C1 segment of cervical spinal cord (tissue), 14 donors: ENCODE results near the gene BMP7.

Source experiments
- DNase-seq, 14 donors: peaks; one replicate each; lab custom pipeline; 2025; lab: John Stamatoyannopoulos, UW

The BMP7 gene

DNA sequence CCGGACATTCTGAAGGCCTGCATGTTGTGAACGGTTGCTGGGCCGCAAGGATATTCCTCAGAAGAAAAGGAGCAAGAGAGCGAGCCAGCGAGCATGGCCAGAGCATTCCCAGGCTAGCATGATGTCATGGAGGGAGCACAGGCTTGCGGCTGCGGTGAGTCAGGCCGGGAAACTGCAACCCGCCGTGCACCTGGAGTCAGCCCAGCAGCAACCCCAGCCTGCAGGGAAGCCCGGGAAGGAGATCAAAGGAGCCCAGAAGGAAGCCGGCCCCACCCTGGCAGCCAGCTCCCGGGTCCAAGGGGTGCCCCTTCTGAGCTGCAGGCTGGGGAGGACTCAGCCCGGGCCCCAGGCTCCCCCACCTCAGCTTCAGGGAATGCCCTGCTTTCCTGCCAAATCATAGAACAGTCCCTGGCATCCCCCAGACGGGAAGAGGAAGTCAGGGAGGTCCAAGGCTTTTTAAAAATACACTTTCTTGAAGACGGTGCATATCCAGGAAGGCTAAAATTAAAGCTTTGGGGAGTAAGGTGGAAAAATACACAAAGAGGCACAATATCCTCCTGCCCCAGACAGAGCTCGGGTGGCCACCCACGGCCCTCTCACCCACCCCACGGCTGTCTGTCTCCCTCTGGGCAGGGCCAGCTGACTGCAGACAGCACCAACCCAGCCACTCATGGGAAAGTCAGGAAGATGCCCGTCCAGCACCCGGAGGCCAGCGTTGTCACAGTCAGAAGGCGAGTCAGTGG is 53.7 kb downstream of the BMP7 start:
- DNase-seq, result peak in 10 of 14 donors; percentile 8 to 80 (median 22)

DNA sequence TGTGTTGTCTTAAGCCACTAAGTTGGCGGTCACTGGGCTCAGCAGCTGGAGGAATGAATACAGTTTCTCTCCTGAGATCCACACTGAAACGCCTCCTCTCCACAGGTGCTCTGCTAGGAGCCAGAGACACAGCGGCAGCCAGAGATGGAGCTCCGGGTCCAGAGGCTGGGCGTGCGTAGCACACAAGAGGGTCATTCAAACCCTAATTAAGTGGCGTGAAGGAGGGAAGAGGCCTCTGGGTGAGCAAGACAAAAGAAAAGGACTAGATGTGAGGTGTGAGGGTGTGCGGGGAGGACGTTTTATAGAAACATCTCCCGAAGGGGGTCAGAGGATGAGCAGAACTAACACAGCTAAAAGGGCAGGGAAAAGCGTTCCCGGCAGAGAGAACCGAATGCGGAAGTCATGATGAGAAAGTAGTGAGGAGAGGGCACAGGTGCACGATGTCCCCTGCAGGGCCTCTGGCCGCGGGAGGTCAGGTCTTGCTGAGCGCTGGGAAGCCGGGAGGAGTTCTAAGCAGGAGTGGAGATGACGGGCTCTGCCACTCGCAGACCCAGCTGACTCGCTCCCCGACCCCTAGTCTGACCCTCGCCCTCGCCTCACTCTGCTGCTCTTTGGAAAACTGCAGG is 54.4 kb downstream of the BMP7 start:
- no peak for DNase-seq

DNA sequence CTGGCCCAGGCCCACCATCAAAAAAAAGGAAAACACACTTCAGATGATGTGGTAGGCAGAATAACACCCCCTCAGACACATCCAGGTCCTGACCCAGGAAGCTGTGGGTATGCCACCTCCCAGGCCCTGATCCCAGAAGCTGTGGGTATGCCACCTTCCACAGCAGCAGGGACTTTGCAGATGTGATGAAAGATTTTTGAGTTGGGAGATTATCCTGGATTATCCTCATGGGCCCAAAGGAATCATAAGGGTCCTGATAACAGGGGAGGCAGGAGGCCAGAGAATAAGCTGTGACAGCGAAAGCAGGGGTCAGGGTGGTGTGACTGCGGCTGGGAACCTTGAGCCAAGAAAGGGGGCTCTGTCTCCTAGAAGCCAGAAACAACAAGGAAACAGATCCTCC is 55.0 kb downstream of the BMP7 start:
- DNase-seq, result no peak

DNA sequence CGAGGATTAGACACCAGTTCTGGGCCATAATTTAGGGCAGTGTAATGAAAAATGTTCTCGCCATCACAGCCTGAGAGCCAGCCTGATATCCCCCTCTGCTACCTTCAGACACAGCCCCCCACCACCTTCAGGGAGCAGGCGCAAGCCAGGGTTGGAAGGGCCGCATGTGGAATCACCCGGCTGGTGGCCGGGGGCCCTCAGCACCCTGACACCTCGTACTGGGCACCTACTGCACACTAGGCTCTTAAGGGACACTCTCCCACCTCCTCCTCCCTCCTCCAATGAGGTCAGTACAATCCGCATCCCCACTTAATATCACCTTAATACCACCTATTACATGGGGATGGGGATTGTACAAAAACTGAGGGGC is 55.5 kb downstream of the BMP7 start:
- DNase-seq, result no peak

DNA sequence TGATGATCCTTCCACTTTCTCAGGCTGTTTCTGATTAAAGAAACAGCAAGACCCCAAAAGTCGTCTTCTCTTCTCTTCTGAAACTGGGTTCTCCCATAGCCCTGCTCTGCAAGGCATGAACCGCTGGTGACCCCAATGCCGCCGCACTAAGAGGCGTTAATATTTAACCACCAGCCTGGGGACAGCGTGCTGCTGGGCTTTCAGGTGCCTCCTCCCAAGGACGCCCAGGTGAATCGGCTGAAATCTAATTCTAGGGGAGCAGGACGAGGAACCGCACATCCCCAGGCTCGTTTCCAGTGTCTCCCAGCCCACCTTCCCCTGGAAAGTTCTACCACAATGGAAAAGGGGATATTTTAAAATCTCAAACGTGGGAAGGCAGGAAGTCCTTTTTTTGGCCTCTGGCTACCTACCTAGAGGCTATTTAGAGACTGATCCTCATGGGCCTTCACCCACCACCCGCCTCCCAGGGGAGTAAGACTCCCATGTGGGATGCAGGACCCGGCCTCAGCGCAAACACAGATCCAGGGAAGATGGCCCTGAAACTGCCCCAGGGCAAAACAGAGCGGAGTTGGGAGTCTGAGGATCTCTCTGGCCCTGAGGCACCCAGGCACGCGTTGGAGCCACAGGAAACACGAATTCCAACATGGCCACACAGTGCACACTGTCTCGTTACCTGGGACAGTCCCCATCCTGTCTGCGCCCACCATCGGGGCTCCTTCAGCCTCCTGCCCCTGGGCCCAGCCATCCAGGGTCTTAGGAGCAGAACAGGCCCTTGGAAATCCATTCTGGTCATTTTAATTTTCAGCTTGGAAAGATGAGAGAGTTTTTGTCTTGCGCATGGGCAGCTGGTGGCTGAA is 56.2 kb downstream of the BMP7 start:
- no peak for DNase-seq

DNA sequence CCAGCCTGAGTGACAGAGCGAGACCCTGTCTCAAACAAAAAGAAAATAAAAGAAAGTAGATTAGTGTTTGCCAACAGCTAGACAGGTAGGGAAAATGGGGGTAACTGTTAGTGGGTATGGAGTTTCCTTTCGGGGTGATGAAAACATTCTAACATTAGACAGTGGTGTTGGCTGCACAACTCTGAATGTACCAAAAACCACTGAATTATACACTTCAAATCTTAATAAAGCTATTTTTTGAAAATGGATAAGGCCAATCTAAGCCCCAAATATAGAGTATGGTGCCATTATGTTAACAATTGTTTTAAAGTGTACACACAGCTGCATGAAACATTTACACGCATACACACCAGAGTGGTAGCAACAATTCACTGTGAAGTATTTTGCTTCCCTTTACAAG is 57.0 kb downstream of the BMP7 start:
- no peak for DNase-seq

DNA sequence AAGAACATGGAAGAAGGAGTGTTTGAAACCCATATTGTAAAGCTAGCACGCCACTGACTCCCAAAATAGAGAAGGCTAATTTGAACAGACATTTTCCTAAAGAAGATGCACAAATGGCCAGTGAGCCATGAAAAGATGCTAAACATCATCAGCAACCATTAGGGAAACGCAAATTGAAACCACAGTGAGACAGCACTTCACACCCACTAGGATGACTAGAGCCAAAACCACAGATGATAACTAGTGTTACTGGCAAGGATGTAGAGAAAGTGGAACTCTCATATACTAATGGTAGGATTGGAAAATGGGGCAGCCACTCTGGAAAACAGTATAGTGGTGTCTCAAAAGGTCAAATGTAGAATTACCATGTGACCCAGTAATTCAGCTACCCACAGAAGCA is 58.2 kb downstream of the BMP7 start:
- DNase-seq, result no peak

DNA sequence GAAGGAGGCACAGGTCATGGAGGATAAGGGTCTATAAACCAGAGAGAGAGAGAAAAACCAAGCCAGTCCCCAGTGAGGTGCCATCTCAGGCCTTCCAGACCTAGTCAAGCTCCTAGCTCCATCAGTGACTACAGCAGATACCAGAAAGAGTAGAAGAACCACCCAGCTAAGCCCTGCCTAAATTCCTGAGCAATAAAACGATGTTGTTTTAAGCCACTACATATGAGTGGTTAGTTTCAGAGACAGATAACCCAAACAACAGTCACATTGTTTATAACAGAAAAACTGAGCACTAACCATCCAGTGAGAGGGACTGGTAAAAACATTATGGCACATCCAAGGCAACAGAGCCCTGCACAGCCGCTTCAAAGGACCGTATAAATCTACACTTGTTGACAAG is 59.2 kb downstream of the BMP7 start:
- DNase-seq, result no peak

DNA sequence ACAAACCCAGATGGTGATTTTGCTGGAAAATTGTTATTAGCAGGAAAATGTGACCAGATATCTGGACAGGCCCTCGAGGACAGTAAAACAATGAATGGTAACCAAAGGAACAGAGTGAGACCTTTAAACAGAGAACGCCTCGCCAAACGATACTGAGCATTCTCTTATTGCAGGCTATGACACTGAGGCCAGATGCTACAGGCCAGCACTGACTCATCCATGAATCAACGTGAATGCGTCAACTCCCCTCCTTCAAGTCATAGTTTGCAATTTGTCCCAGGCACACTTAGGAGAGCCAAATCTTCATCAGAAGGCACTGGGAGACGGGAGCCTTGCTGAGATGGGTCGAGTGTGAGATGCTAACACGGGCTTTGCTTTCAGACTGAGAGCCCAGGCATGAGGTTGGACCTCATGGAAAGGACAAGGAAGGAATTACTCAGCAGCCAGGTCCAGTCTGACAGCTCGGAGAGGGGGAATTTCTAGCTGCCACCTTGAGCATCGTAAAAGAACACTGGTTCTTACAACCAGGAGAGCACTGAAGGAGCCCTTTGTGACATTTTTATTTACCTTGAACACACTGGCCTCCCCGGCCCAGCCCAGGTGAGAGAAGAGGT is 60.7 kb downstream of the BMP7 start:
- DNase-seq, result no peak

DNA sequence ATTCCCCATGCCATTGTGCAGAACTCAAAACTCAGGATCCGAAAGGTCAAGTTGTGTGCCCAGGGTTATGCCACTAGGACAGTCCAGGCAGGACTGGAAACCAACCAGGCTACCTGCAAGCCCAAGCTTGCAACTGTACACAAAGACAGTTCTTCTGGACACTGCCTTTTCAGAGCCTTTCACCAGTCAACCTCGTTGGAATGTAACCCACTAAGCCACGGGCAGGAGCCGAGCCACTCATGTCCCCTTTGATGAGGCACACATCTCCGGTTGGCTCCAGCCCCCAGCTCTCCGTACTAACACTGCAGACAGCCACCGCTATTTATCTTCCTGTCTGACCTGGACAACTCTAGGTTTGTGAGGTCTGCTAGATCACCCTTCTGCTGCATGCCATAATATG is 62.5 kb downstream of the BMP7 start:
- DNase-seq, result no peak

DNA sequence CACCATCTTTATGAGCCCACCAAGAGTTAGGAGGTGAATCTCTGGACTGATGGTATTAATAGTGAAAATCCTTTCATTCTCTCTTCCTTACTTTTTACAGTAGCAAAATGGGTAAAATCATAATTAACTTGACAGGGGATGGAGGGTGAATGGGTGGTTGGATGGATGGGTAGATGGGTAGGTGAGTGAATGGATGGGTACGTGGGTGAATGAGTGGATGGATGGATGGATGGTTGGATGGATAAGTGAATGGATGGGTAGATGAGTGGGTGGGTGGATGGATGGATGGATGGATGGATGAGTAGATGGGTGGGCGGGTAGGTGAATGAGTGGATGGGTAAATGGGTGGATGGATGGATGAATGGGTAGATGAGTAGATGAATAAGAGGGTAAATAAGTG is 63.2 kb downstream of the BMP7 start:
- DNase-seq, result no peak

DNA sequence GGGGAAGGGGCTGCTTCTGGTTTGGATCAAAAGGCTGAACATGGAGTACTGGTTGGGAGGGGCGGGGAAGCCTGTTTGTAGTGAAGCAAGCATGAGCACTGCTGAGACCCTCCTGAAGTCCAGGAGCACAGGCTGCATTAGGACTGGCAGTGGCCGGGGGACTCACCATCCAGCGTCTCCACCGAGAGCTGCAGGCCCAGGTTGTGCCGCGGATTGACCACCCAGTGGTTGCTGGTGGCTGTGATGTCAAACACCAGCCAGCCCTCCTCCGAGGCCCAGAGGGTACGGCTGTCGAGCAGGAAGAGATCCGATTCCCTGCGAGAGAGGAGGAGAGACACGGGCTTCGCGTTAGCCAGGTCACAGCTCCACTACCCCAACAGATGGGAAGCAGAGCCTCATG is 64.1 kb downstream of the BMP7 start:
- DNase-seq, result no peak

DNA sequence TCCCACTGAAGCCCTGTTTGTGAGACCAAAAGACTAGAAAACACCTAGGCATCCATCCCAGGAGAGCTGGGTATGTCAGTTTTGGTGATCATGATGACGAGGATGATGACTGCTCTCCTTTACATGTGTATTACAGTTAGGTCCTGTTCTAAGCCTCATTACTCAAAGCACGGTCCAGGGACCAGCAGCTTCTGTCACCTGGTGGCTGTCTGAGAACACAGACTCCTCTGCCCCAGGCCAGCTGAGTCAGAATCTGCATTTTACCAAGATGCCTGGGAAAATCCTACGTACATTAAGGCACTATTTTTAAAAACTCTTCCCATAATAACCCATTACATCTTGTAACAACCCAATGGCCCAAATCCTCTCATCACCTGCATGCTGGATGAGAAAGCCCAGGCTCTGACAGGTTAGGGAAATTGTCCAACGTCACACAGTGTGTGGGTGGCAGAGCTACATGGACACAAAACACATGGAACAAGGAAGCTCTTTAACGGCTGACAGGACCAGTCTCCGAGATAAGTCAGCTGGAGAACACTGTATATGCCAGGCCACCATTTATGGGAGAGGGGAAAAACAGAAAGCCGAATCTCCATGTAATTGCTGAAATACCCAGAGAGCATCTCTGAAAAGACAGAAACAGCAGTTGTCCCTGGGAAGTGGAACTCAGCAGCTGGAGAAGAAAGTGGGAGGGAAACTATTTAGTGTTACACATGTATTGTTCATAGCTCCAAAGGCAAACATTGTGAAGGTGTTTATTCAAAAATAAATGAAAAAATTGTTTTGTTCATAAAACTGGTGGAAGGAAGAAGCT is 65.4 kb downstream of the BMP7 start:
- DNase-seq, result no peak

DNA sequence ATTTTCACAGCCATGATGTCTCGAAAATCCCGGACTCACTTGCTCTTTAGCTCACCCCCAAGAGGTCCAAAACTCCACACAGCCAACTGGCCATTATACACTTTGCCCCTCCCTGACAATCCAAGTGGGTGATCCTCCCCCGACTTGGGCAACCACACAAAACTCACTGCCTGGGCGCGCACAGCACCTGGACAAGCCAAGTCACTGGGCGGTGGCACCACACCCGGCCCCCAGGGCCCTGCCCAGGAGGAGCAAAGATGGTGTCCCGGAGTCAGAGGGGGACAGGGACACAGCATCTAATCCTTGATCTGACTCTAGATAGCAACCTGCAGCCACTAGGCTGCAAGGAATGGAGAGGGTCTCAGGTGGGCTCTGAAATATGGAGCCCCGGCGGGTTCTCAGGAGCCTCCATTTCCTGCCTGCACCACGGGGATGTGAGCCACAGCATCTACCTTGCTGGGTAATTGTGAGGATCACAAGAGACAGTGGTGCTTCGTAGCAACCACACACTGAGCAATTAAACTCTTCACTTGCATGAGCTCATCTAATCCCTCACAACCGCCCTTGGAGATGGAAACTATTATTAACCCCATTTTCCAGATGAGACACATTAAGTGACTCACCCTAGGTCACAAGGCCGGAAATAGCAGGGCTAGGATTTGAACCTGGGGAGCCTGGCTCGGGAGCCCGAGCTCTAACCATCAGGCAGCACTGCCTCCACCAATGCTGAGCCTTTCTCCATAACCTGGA is 66.6 kb downstream of the BMP7 start:
- DNase-seq, result no peak

DNA sequence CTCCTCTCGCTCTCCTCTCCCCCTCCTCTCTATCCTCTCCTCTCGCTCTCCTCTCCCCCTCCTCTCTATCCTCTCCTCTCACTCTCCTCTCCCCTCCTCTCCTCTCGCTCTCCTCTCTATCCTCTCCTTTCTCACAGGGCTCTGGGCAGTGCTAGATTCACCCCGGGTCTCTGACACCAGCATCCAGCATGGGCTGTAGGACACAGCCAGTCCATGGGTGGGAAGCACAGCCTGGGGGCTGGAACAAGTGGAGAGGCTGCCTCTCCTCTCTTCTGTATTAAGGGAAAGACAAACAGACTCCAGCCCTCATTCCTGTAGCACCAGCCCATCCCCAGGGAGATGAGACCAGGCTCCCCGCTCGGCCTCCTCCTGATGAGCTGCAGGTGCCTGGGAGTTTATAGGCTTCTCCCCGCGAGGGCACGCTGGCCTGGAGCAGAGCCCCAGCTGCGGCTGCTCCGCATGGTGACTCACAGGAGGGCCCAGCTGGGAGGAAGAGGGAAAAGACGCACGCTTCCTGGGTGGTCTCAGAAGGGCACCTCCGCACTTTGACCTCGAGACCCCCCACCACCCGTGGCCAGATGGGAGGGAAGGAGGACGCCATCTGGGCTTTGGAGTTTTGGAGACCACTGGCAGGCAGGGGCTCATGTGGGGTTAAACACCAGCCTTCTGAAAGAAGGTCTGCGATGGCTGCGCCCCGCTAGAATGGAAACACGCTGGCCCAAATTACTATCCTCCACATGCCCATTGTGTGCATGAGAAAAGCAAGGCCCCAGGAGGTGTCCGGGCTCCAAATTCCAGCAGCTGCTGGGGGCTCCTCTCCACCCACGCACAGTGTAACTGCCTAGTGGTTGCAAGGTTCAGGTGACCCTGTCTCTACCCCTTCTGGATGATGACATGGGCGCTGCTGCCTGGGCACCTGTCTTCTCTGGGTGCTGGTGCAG is 68.0 kb downstream of the BMP7 start:
- DNase-seq, result no peak

DNA sequence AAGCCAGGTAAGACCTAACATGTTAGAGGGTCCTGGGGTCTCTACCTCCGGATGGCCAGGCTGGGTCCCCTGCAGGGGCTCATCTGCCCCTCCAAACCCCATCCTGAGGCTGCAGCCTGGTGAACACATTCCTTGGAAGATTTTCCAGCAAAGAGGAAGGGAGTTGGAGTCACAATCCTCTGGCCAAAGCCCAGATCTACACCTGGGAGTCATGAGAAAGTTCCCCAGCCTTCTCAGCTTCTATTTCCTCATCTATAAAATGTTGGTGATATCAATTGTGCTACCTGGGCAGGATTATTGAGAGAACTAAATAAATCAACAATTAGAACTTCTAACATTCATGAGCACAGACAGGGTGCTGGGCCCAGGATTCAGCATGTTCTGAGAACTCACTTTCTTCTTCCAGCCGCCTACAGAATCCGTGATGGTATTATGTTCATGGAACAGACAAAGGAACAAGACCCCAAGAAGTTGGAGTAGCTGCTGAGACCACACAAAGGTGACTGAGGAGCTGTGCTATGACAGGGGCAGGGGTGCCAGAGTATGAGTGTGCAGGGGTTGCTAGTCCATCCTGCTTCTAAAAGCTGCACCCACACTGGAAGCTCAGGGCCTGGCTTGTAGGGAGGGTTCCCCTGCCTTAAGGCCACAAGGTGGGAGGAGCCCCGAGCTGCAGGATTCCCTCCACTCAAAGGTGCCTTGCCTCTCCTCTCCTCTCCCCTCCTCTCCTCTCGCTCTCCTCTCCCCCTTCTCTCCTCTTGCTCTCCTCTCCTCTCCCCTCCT is 68.9 kb downstream of the BMP7 start:
- no peak for DNase-seq

DNA sequence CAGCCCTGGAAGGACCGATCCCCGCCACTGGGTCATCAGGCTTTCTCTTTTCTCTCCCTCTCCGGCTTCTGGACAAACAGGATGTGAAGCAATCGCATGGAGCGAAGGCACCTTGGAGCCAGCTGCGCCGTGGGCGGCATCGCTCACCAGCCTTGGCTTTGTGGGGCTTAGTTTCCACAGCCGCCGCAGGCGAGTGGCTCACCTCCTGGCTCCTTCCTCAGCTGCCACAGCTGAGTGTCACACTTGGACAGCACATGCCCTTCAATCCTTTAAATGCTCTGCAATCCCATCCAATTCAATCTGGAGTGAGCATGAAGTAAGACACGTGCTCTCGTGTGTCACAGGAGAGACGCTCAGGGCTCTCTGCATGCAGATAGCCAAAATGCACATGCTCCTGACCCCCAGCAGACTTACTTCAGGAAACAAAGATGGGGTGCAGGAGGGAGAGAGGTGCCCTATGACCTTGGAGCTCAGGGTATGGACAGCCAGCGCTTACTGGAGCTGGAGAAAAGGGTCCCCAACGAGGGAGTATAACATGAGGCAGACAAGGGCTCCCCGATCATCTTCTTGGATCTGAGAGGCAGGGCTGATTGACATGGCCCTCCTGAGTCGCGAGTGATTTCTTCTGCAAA is 70.9 kb downstream of the BMP7 start:
- DNase-seq, result peak in 1 of 14 donors; percentile 10

DNA sequence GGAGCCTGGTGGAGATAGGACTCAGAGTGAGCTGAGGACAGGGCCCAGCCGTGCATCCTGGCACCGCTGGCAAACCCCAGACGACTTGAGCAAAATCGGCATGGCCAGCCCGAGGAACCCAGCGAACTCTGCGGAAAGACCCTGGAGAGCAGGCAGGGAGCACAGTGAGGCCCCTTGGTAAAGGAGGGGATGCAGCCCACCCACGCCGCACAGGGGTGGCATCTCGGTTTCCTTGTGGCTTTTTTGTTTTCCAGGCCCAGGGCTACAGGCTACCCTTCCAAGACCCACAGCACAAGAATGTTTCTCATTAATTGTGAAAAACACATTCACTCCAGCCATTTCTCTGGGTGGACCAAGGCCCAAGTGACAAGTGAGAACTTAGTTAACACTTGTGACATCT is 71.4 kb downstream of the BMP7 start:
- no peak for DNase-seq
